H9 (cell line): ENCODE data around the gene CDH4. TPM values are rescaled to one million over a fixed set of nuclear protein-coding genes. Genes with fewer than 3 reads are reported as not detected.

Experiments
- DNase-seq: peaks from one replicate; pipeline ENCODE4 v3.0.0-alpha.2; 2017
- H2AFZ ChIP-seq: one replicate; pipeline ENCODE4 v1.6.1; 2013; ENCODE audit warnings: mild to moderate bottlenecking, low read length, control low read depth, moderate library complexity
- H2AK5ac ChIP-seq: 2 replicates; pipeline ENCODE4 v1.6.1; 2013; ENCODE audit warnings: low read length, control low read depth, mixed read lengths; ENCODE audit not compliant: insufficient read length
- H2BK120ac ChIP-seq: one replicate; pipeline ENCODE4 v1.6.1; 2013; ENCODE audit warnings: low read depth, mild to moderate bottlenecking, low read length, control low read depth, inconsistent platforms; ENCODE audit not compliant: poor library complexity, severe bottlenecking
- H2BK12ac ChIP-seq: 2 replicates; pipeline ENCODE4 v1.6.1; 2013; ENCODE audit warnings: low read length, control low read depth, mixed read lengths, low read depth; ENCODE audit not compliant: insufficient read length
- H2BK15ac ChIP-seq: 2 replicates; pipeline ENCODE4 v1.6.1; 2013; ENCODE audit warnings: low read depth, low read length, control low read depth
- H2BK20ac ChIP-seq: one replicate; pipeline ENCODE4 v1.6.1; 2013; ENCODE audit warnings: low read depth, mild to moderate bottlenecking, low read length, control low read depth, inconsistent platforms; ENCODE audit not compliant: poor library complexity, severe bottlenecking
- H2BK5ac ChIP-seq: 2 replicates; pipeline ENCODE4 v1.6.1; 2013; ENCODE audit warnings: low read length, control low read depth, mixed read lengths; ENCODE audit not compliant: insufficient read length
- H3K14ac ChIP-seq: 2 replicates; pipeline ENCODE4 v1.6.1; 2013; ENCODE audit warnings: low read length, control low read depth; ENCODE audit not compliant: insufficient read depth
- H3K18ac ChIP-seq: 2 replicates; pipeline ENCODE4 v1.6.1; 2013; ENCODE audit warnings: low read depth, mild to moderate bottlenecking, mixed read lengths, low read length, control low read depth; ENCODE audit not compliant: insufficient read length
- H3K23ac ChIP-seq: 2 replicates; pipeline ENCODE4 v1.6.1; 2013; ENCODE audit warnings: low read length, control low read depth, mixed read lengths, low read depth; ENCODE audit not compliant: insufficient read length
- H3K23me2 ChIP-seq: 2 replicates; pipeline ENCODE4 v1.6.1; 2013; ENCODE audit warnings: low read depth, mild to moderate bottlenecking, mixed read lengths, low read length, control low read depth; ENCODE audit not compliant: insufficient read length, poor library complexity, severe bottlenecking
- H3K27ac ChIP-seq: 2 replicates; pipeline ENCODE4 v1.5.1; 2013; ENCODE audit warnings: low read length, control low read depth, mixed read lengths, low read depth; ENCODE audit not compliant: insufficient read length
- H3K27me3 ChIP-seq: 2 replicates; pipeline ENCODE4 v1.6.1; 2013; ENCODE audit warnings: low read length, control low read depth, inconsistent platforms; ENCODE audit not compliant: insufficient read depth
- H3K4ac ChIP-seq: 2 replicates; pipeline ENCODE4 v1.6.1; 2013; ENCODE audit warnings: low read depth, mild to moderate bottlenecking, control low read depth, inconsistent platforms, low read length, moderate library complexity
- H3K4me1 ChIP-seq: 2 replicates; pipeline ENCODE4 v1.6.1; 2013; ENCODE audit warnings: low read length, control low read depth, inconsistent platforms; ENCODE audit not compliant: insufficient read depth
- H3K4me2 ChIP-seq: 2 replicates; pipeline ENCODE4 v1.6.1; 2013; ENCODE audit warnings: low read length, control low read depth, mixed read lengths; ENCODE audit not compliant: insufficient read length, insufficient read depth
- H3K56ac ChIP-seq: 2 replicates; pipeline ENCODE4 v1.6.1; 2013; ENCODE audit warnings: low read depth, mild to moderate bottlenecking, mixed read lengths, low read length, control low read depth; ENCODE audit not compliant: insufficient read length
- H3K79me1 ChIP-seq: 2 replicates; pipeline ENCODE4 v1.6.1; 2013; ENCODE audit warnings: low read depth, mild to moderate bottlenecking, moderate library complexity, low read length, control low read depth, inconsistent platforms; ENCODE audit not compliant: insufficient read depth, poor library complexity, severe bottlenecking
- H3K79me2 ChIP-seq: 2 replicates; pipeline ENCODE4 v1.6.1; 2013; ENCODE audit warnings: low read length, control low read depth, inconsistent platforms; ENCODE audit not compliant: insufficient read depth
- H3K9ac ChIP-seq: 2 replicates; pipeline ENCODE4 v1.6.1; 2013; ENCODE audit warnings: low read length, control low read depth, mixed read lengths; ENCODE audit not compliant: insufficient read length; ENCODE audit errors: extremely low read depth
- H3K9me3 ChIP-seq: one replicate; pipeline ENCODE4 v1.6.1; 2013; ENCODE audit warnings: low read depth, low read length, inconsistent platforms; ENCODE audit not compliant: control insufficient read depth
- H3T11ph ChIP-seq: one replicate; pipeline ENCODE4 v1.6.1; 2013; ENCODE audit warnings: mild to moderate bottlenecking, low read length, control low read depth, inconsistent platforms
- H4K20me1 ChIP-seq: one replicate; pipeline ENCODE4 v1.6.1; 2013; ENCODE audit not compliant: control insufficient read depth, insufficient read length, insufficient read depth
- H4K5ac ChIP-seq: 2 replicates; pipeline ENCODE4 v1.6.1; 2013; ENCODE audit warnings: low read depth, mild to moderate bottlenecking, mixed read lengths, low read length, control low read depth; ENCODE audit not compliant: insufficient read length
- H4K8ac ChIP-seq: replicated peaks from 2 replicates; pipeline ENCODE4 v1.6.1; 2013; ENCODE audit warnings: low read length, control low read depth, mixed read lengths, low read depth; ENCODE audit not compliant: insufficient read length
- H4K91ac ChIP-seq: 2 replicates; pipeline ENCODE4 v1.6.1; 2013; ENCODE audit warnings: low read depth, mild to moderate bottlenecking, moderate library complexity, mixed read lengths, low read length, control low read depth; ENCODE audit not compliant: insufficient read length
- H3K27ac Mint-ChIP-seq, 3 experiments: 2 replicates in 2 of 3; 3 replicates in 1 of 3; pipeline ENCODE4 v1.8.0; 2020 to 2021; ENCODE audit warnings: mixed read lengths in 3 of 3, mild to moderate bottlenecking in 1 of 3, moderate library complexity in 1 of 3
- H3K27me3 Mint-ChIP-seq: 2 replicates; pipeline ENCODE4 v1.8.0; 2021; ENCODE audit warnings: low read depth, mild to moderate bottlenecking, moderate library complexity, mixed read lengths
- H3K36me3 Mint-ChIP-seq, 3 experiments: 2 replicates in 2 of 3; 3 replicates in 1 of 3; pipeline ENCODE4 v1.8.0; 2020 to 2021; ENCODE audit warnings: low read depth in 3 of 3, mixed read lengths in 3 of 3; ENCODE audit not compliant: insufficient read depth in 1 of 3
- H3K4me1 Mint-ChIP-seq, 2 experiments: 2 replicates each; pipeline ENCODE4 v1.8.0; 2020; ENCODE audit warnings: mixed read lengths in 2 of 2
- H3K4me3 Mint-ChIP-seq, 2 experiments: 2 replicates in 1 of 2; 3 replicates in 1 of 2; pipeline ENCODE4 v1.8.0; 2020 to 2021; ENCODE audit warnings: mild to moderate bottlenecking in 2 of 2, mixed read lengths in 2 of 2, moderate library complexity in 1 of 2
- H3K9me3 Mint-ChIP-seq, 2 experiments: 2 replicates in 1 of 2; 3 replicates in 1 of 2; pipeline ENCODE4 v1.8.0; 2020; ENCODE audit warnings: mild to moderate bottlenecking in 2 of 2, mixed read lengths in 2 of 2, moderate library complexity in 1 of 2
- WGBS: extraction: QIAGEN DNeasy Blood & Tissue Kit; methylation state at CpG from one replicate; pipeline ENCODE4 v1.1.7; 2013; ENCODE audit warnings: missing lambda C conversion rate, low lambda C conversion rate, mixed read lengths; ENCODE audit not compliant: insufficient read length; ENCODE audit errors: extremely low coverage; 5-methylcytosine and 5-hydroxymethylcytosine counted together
- total RNA-seq: library from RNA; stranded (reverse); gene quantifications from 2 replicates; pipeline ENCODE4 v1.2.1, GENCODE V29; 2021
- TF ChIP-seq, protein P1 (sequence below): fragments of 200-600 bp; sonication (generic); conservative IDR thresholded peaks from 3 replicates; pipeline ENCODE4 v1.8.0; 2021; ENCODE audit warnings: antibody characterized with exemption, mild to moderate bottlenecking

The CDH4 gene
- total RNA-seq, 1 experiment from 2014 or later: 3.0 TPM

GRCh38 chr20:61708891-61709290 lies 456.8 kb downstream of the CDH4 start:
- Histone ChIP-seq H2AFZ (no peak overlapping the region), H3K9ac (no peak overlapping the region), H3K14ac (no peak overlapping the region), H3K4me1 (no peaks in the 10 kb centered on the region), H3K27ac (no peak overlapping the region), H3K23ac (no peak overlapping the region), H3K4ac (no peak overlapping the region), H3K18ac (no peak overlapping the region), H2BK12ac (no peak overlapping the region), H4K20me1 (no peaks in the 10 kb centered on the region), H3K79me2 (no peaks in the 10 kb centered on the region), H3K56ac (no peak overlapping the region), H3T11ph (no peak overlapping the region), H3K79me1 (no peaks in the 10 kb centered on the region), H4K91ac (no peak overlapping the region), H2BK20ac (no peak overlapping the region), H3K9me3 (no peaks in the 10 kb centered on the region), H4K8ac (no peak overlapping the region), H2BK15ac (no peak overlapping the region), H3K23me2 (no peaks in the 10 kb centered on the region), H2BK120ac (no peak overlapping the region), H2AK5ac (no peak overlapping the region), H3K4me2 (no peak overlapping the region), H2BK5ac (no peak overlapping the region), H4K5ac (no peak overlapping the region), H3K27me3 (no peaks in the 10 kb centered on the region; the same call in 1 of the 2 replicates)
- Mint-ChIP-seq H3K4me3 (no peak overlapping the region), H3K36me3 (no peaks in the 10 kb centered on the region), H3K27ac (no peak overlapping the region), H3K4me1 (peaks cover 0 to 5% of the 10 kb centered on the region in 2 experiments; a peak in 1 of 4 replicates), H3K27me3 (peaks cover 62% of the 10 kb centered on the region), H3K9me3 (peaks cover 0 to 2% of the 10 kb centered on the region in 2 experiments; a peak in 1 of 5 replicates)
- no CpG with 5 or more reads among the region's 11 CpGs for WGBS
- TF ChIP-seq, protein P1, sequence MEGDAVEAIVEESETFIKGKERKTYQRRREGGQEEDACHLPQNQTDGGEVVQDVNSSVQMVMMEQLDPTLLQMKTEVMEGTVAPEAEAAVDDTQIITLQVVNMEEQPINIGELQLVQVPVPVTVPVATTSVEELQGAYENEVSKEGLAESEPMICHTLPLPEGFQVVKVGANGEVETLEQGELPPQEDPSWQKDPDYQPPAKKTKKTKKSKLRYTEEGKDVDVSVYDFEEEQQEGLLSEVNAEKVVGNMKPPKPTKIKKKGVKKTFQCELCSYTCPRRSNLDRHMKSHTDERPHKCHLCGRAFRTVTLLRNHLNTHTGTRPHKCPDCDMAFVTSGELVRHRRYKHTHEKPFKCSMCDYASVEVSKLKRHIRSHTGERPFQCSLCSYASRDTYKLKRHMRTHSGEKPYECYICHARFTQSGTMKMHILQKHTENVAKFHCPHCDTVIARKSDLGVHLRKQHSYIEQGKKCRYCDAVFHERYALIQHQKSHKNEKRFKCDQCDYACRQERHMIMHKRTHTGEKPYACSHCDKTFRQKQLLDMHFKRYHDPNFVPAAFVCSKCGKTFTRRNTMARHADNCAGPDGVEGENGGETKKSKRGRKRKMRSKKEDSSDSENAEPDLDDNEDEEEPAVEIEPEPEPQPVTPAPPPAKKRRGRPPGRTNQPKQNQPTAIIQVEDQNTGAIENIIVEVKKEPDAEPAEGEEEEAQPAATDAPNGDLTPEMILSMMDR: no peak
- no peak for DNase-seq
